Epithelial cell of esophagus (primary cell): ENCODE data around the gene PTPRN2.
"Not testable (repeated sequence)": the region's sequence is repeated elsewhere in the genome, so short reads cannot be mapped to it uniquely, and the experiment has no call there.

Source experiments
- DNase-seq: peaks from one replicate; pipeline ENCODE4 v3.0.0; 2010; ENCODE audit warnings: low read depth
- H3K4me3 ChIP-seq: 2 replicates; pipeline ENCODE4 v1.5.1; 2011; ENCODE audit warnings: mild to moderate bottlenecking, low read length, control low read depth
- TF ChIP-seq, protein P1 (sequence below): IDR thresholded peaks from 2 replicates; pipeline ENCODE4 v1.5.1; 2011; ENCODE audit warnings: low read depth, mild to moderate bottlenecking, low read length, control low read depth, inconsistent platforms; ENCODE audit not compliant: insufficient read depth; ENCODE audit errors: missing control alignments

PTPRN2 gene

GRCh38 chr7:158034571-158034970, 553.1 kb downstream of the PTPRN2 start:
- H3K4me3 ChIP-seq = no peak overlapping the region
- no peak for DNase-seq
- TF ChIP-seq, protein P1, sequence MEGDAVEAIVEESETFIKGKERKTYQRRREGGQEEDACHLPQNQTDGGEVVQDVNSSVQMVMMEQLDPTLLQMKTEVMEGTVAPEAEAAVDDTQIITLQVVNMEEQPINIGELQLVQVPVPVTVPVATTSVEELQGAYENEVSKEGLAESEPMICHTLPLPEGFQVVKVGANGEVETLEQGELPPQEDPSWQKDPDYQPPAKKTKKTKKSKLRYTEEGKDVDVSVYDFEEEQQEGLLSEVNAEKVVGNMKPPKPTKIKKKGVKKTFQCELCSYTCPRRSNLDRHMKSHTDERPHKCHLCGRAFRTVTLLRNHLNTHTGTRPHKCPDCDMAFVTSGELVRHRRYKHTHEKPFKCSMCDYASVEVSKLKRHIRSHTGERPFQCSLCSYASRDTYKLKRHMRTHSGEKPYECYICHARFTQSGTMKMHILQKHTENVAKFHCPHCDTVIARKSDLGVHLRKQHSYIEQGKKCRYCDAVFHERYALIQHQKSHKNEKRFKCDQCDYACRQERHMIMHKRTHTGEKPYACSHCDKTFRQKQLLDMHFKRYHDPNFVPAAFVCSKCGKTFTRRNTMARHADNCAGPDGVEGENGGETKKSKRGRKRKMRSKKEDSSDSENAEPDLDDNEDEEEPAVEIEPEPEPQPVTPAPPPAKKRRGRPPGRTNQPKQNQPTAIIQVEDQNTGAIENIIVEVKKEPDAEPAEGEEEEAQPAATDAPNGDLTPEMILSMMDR = no peak

DNA sequence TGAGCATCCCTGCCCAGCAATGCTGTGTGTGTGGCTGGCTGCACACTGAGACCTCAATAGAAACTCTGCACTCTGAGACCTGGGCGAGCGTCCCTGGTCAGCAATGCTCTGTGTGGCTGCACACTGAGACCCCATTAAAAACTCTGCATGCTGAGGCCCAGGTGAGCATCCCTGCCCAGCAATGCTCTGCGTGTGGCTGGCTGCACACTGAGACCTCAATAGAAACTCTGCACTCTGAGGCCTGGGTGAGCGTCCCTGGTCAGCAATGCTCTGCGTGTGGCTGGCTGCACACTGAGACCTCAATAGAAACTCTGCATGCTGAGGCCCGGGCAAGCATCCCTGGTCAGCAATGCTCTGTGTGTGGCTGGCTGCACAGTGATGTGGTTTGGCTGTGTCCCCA, 553.7 kb downstream of the PTPRN2 start:
- not testable (repeated sequence) for DNase-seq, H3K4me3 ChIP-seq

- H3K4me3 ChIP-seq = no peak overlapping the region
- no peak for DNase-seq
- TF ChIP-seq, protein P1 = no peak
Measured at GRCh38 chr7:158033196-158033595, 554.4 kb downstream of the PTPRN2 start.

DNA sequence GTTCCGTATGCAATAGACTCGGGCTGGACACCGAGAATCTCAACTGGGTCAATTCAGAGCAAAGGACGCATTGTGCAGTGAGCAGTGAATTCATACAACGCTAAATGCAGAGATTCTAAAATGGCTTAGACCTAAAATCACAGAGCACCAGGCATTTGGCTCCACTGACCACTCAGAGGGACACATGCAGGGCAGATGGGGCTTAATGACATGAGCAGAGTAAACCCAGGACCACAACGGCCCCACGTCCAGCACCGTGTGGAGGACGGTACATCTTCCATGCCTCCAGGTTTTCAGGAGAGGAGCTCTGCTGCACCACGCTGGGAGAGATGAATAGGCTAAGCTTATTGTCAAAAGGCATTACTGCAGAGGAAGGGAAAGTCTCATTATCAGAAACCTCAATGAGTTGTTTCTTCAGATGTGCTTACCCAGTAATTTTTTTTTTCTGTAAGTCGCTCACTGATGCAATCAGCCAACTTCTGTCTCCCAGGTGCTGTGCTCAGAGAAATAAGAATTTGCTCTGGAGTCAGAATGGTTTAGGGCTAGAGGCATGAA, 555.0 kb downstream of the PTPRN2 start:
- DNase-seq = no peak
- H3K4me3 ChIP-seq = no peak overlapping the region
- TF ChIP-seq, protein P1 = no peak

DNA sequence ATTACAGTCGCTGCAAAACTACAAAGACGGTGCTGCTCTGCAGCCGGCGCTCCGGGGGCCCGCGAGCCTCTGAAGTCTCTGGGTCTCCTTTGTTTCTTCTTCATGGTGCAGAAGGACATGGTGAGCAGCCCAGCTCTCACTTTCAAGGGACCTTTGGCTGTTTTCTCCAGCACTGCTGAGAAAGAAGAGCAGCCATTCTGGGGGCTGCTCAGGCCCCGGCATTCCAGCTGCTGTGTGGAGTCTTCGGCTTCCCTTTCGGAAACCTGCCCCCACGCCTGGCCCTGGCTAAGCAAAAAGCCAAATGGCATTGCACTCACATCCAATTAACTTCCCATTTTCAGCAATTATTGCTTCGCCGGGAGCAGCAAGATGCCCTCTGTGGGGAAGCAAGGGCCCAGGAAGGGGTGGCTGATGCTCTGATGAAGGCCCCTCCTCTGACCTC, 555.7 kb downstream of the PTPRN2 start:
- no peak for DNase-seq
- H3K4me3 ChIP-seq = no peak overlapping the region
- TF ChIP-seq, protein P1 = no peak

- DNase-seq = no peak
- H3K4me3 ChIP-seq = no peak overlapping the region
- TF ChIP-seq, protein P1 = no peak
Measured at GRCh38 chr7:158030566-158030965, 557.1 kb downstream of the PTPRN2 start.

DNA sequence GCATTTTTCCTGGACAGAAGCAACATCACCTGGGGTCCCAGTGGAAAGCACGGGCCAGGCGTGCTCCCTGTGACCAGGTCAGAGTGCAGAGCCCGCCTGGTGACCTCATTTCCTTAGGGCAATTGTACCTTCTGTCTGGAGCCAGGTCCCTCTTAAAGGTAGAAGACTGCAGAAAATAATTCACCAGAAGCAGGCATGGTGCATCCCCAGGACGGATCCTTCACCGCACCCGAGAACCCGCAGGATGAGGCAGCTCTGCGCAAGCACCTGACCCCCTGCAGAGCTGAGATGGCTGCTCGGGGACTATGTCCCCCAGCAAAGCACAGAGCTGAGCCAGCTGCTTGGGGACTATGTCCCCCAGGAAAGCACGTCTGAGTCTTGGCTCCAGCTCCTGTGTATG, 557.6 kb downstream of the PTPRN2 start:
- H3K4me3 ChIP-seq = no peak overlapping the region
- no peak for DNase-seq
- TF ChIP-seq, protein P1 = no peak
